Camera-type eye (tissue), 1 donor: ENCODE data around the gene ATP6V1G3. TPM values are rescaled to one million over a fixed set of nuclear protein-coding genes. Genes with fewer than 3 reads are reported as not detected.

Experiments used
- total RNA-seq: library from RNA; depleted of rRNA; stranded (reverse); fragments of >200 nt; gene quantifications from one replicate; pipeline ENCODE4 v1.2.3, GENCODE V29; 2014

Gene ATP6V1G3
- total RNA-seq: not detected

DNA sequence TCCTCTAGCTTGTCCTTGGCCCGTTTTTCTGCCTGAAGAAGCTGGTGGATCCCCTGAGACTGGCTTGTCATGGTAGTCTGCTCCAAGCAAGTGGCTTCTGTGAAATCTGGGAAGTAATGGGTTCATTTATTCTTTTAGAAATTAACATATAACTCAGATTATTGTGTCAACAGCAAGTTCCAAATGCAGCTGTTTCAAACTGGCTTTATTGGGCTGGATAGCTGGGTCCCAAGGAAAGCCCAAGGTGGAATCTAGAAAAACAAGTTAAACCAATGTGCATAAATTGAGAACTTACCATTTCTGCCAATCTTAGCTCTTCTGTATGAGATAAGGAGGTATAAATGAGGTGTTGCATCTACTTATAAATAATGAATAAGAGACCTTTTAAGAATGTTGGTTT, at the start of gene ATP6V1G3:
TSS of gene ATP6V1G3 (minus strand) at position 101 of the 400 bp plus-strand sequence. CDS start at position 71, 30 bp downstream.

Other genes starting within 250 kb of the ATP6V1G3 start
- gene PTPRC, start 98.4 kb upstream of the ATP6V1G3 start, total RNA-seq: 12.3 TPM